Thyroid gland (tissue), 4 donors: Measurements from ENCODE around the gene EPS15. TPM values are rescaled to one million over a fixed set of nuclear protein-coding genes. Genes with fewer than 3 reads are reported as not detected.

Experiments used
- DNase-seq, 2 donors: peaks; one replicate each; pipeline ENCODE4 v3.0.0-alpha.2; 2019
- H3K27ac ChIP-seq, 3 donors: fragments of 200-600 bp; sonication (generic); 1 replicate in 2 of 3; 2 replicates in 1 of 3; pipeline ENCODE4 v1.5.1; 2016 to 2019; ENCODE audit warnings: mild to moderate bottlenecking in 1 of 3, moderate library complexity in 1 of 3
- H3K27me3 ChIP-seq: fragments of 200-600 bp; sonication (generic); one replicate; pipeline ENCODE4 v1.5.1; 2019
- H3K36me3 ChIP-seq, 2 donors: fragments of 200-600 bp; sonication (generic); one replicate each; pipeline ENCODE4 v1.5.1; 2016 to 2019
- H3K4me1 ChIP-seq, 2 donors: fragments of 200-600 bp; sonication (generic); one replicate each; pipeline ENCODE4 v1.5.1; 2017 to 2019
- H3K4me3 ChIP-seq, 3 donors: fragments of 200-600 bp; sonication (generic); replicated peaks in 1 of 3; 1 replicate in 2 of 3; 2 replicates in 1 of 3; pipeline ENCODE4 v1.5.1; 2016; ENCODE audit warnings: mild to moderate bottlenecking in 1 of 3
- H3K9me3 ChIP-seq: fragments of 200-600 bp; sonication (generic); one replicate; pipeline ENCODE4 v1.5.1; 2017
- CTCF ChIP-seq, 6 experiments: fragments of 200-600 bp in 3 of 6; fragments of 450-650 bp in 3 of 6; sonication (generic) in 3 of 6; IDR thresholded peaks; one replicate each; pipeline ENCODE4 v1.5.1; 2016 to 2019; ENCODE audit warnings: antibody characterized with exemption in 6 of 6, mild to moderate bottlenecking in 2 of 6, inconsistent platforms in 1 of 6, moderate library complexity in 1 of 6
- POLR2A ChIP-seq, 2 donors: fragments of 450-650 bp; IDR thresholded peaks; one replicate each; pipeline ENCODE4 v1.6.1; 2017; ENCODE audit warnings: antibody characterized with exemption in 2 of 2, mild to moderate bottlenecking in 2 of 2, moderate library complexity in 1 of 2
- WGBS, 2 donors: methylation state at CpG; one replicate each; pipeline ENCODE4 v1.1.5; 2017; 5-methylcytosine and 5-hydroxymethylcytosine counted together
- intact Hi-C: fragments of 100-400 bp; cut with DNase I; formaldehyde crosslinking; loops from one replicate; pipeline ENCODE4 v1.15.1; 2023
- total RNA-seq, 4 donors: library from RNA; depleted of rRNA; stranded (reverse); fragments of >200 nt; gene quantifications; one replicate each; pipeline ENCODE4 v1.2.3, GENCODE V29; 2016

The EPS15 gene
- total RNA-seq, 4 donors from 2014 or later = 88.0 to 128 (median 102) TPM

GRCh38 chr1:51515312-51515960, 3.6 kb downstream of the EPS15 start:
- WGBS, 2 donors = 78 to 80% methylated on average over 5 of the region's 5 CpGs
- TF ChIP-seq CTCF (IDR thresholded peaks at IDR 0.05) (no peak), POLR2A (IDR thresholded peaks at IDR 0.05) (no peak)
- Histone ChIP-seq H3K4me3 (no peak overlapping the region), H3K27me3 (no peaks in the 10 kb centered on the region), H3K4me1 (peaks cover 50 to 58% of the 10 kb centered on the region in 2 donors), H3K36me3 (no peaks in the 10 kb centered on the region), H3K27ac (peak overlapping the region; percentile 28 to 88 (median 38)), H3K9me3 (no peaks in the 10 kb centered on the region)
- DNase-seq = no peak
- intact Hi-C loops = no loop called here

- intact Hi-C loops = no loop called here
- H3K4me3 ChIP-seq = no peak overlapping the region
- H3K9me3 ChIP-seq = no peaks in the 10 kb centered on the region
- H3K36me3 ChIP-seq = no peaks in the 10 kb centered on the region
- H3K27me3 ChIP-seq = no peaks in the 10 kb centered on the region
- peak overlapping the region; percentile 10 to 88 (median 38) for H3K27ac ChIP-seq
- H3K4me1 ChIP-seq = peaks cover 50 to 64% of the 10 kb centered on the region in 2 donors
- no peak for DNase-seq
- 63% methylated on average over 2 of the region's 2 CpGs for WGBS, 2 donors
- TF ChIP-seq POLR2A (IDR thresholded peaks at IDR 0.05) = no peak
- no peak for TF ChIP-seq CTCF (IDR thresholded peaks at IDR 0.05)
Observed at GRCh38 chr1:51514733-51515132, 4.3 kb downstream of the EPS15 start.

- H3K9me3 ChIP-seq = no peaks in the 10 kb centered on the region
- no peak overlapping the region for H3K4me3 ChIP-seq
- intact Hi-C loops = no loop called here
- DNase-seq = no peak
- no peaks in the 10 kb centered on the region for H3K27me3 ChIP-seq
- TF ChIP-seq CTCF (IDR thresholded peaks at IDR 0.05) (no peak), POLR2A (IDR thresholded peaks at IDR 0.05) (no peak)
- peaks cover 57 to 74% of the 10 kb centered on the region in 2 donors for H3K4me1 ChIP-seq
- WGBS, 2 donors = 82 to 95% methylated on average over 1 of the region's 1 CpG
- H3K27ac ChIP-seq = no peak overlapping the region
- H3K36me3 ChIP-seq = no peaks in the 10 kb centered on the region
Observed at GRCh38 chr1:51512606-51513005, 6.5 kb downstream of the EPS15 start.

GRCh38 chr1:51512120-51512519, 6.9 kb downstream of the EPS15 start:
- Histone ChIP-seq H3K27ac (no peak overlapping the region), H3K4me1 (peaks cover 54 to 74% of the 10 kb centered on the region in 2 donors), H3K36me3 (no peaks in the 10 kb centered on the region), H3K27me3 (no peaks in the 10 kb centered on the region), H3K9me3 (no peaks in the 10 kb centered on the region), H3K4me3 (no peak overlapping the region)
- intact Hi-C loops = no loop called here
- DNase-seq = no peak
- TF ChIP-seq POLR2A (IDR thresholded peaks at IDR 0.05) = no peak
- TF ChIP-seq CTCF (IDR thresholded peaks at IDR 0.05) = no peak

- H3K27ac ChIP-seq = peak overlapping the region in 2 of 3 donors; percentile 14 to 40
- no peaks in the 10 kb centered on the region for H3K27me3 ChIP-seq
- H3K36me3 ChIP-seq = no peaks in the 10 kb centered on the region
- peaks cover 45 to 57% of the 10 kb centered on the region in 2 donors for H3K4me1 ChIP-seq
- intact Hi-C loops = no loop called here
- no peak for DNase-seq
- 62 to 72% methylated on average over 2 of the region's 2 CpGs for WGBS, 2 donors
- TF ChIP-seq POLR2A (IDR thresholded peaks at IDR 0.05) = no peak
- no peak for TF ChIP-seq CTCF (IDR thresholded peaks at IDR 0.05)
- no peak overlapping the region for H3K4me3 ChIP-seq
- no peaks in the 10 kb centered on the region for H3K9me3 ChIP-seq
Observed at GRCh38 chr1:51509773-51510172, 9.3 kb downstream of the EPS15 start.
